Limb (tissue), 2 donors: ENCODE results near the gene SLC9A8.

Source experiments
- DNase-seq, 2 donors: peaks; one replicate each; pipeline ENCODE4 v3.0.0-alpha.2; 2016; ENCODE audit errors: extremely low spot score in 2 of 2

SLC9A8 gene

DNA sequence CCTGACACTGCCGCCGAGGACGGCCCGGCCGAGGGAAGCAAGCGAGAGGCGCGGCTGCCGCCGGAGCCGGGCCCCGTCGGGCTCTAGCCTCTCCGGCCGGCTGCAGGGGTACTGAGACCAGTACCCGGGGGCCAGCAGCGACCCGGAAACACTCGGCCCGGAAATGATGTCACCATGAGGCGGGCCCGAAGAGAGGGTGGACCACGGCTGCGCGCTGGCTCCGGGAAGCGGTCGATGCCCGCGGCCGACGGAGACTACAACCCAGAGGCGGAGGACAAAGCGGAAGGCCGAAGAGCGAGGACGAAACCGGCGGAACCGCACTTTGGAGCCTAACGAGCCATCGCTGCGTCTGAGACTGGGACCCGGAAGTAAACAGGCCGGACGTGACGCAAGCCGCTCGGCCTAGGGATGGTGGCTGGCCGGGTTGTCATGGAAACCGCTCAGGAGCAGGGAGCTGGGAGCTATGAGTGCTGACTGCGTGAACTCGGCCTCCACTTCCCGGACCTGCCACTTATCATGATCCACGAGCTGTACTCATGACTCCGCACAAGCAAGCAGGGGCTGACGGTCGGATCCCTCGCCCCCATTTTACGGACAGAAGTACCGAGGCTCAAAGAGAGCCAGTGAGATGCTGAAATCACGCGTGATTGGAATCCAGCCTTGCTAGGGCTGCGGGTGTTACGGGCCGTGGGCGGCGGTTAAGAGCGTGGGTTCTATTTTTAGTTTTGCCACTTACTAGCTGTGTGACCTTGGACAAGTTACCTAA lies 102.9 kb downstream of the SLC9A8 start, which contains the start of gene SPATA2:
SPATA2 (minus strand) TSS at position 150 of the 766 bp plus-strand sequence. CDS start 7,039 bp downstream, outside the sequence.
- peak; percentile 94 to 97 for DNase-seq

DNA sequence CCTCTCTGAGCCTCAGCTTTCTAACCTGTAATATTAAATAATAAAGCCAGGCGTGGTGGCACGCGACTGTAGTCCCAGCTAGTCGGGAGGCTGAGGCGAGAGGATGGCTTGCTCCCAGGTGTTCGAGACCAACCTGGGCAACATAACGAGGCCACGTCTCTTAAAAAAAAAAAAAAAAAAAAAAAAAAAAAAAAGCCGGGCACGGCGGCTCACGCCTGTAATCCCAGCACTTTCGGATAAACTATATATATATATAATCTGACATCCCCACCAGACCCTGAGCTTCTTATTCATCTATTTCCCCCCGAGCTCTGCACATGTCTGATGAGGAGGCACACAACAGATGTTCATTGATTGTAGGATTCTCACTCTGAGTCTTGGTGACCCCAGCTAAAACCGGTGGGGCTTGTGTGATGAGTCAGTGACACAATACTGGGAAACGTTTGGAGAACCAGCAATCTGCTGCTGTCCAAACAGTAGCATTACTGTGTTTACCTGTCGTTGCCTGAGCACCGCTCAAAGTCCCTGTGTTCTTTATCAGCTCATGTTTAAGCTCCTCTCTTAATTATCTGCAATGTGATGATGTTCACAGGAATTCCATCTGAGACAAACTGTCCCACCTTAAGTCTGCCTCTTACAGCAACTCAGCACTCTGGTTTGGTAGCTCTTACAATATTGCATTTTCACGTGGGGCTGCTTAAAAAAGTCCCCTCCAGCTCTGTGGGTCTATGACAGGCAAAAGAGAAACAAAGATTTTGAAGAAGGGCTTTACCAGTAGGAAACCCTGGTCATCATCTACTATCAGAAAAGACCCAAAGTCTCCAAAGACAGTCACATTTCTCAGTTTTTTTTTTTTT lies 103.7 kb downstream of the SLC9A8 start:
- no peak for DNase-seq

- no peak for DNase-seq
These were observed 105.8 kb downstream of the SLC9A8 start for GRCh38 chr20:49918446-49918845.

GRCh38 chr20:49919009-49919408 lies 106.4 kb downstream of the SLC9A8 start:
- DNase-seq, result no peak

DNA sequence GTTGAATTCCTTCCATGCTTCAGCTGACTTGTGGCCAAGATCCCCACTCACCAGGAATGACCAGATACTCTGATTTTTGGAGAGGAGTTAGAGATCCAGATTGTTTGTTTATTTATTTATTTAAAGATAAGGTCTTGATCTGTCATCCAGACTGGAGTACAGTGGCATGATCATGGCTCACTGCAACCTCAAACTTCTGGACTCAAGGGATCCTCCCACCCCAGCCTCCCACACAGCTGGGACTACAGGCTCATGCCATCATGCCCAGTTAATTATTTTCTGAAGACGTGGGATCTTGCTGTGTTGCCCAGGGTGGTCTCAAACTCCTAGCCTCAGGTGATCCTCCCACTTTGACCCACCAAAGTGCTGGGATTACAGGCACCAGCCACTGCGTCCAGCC lies 106.8 kb downstream of the SLC9A8 start:
- DNase-seq, result no peak

- no peak for DNase-seq
These were observed 111.6 kb downstream of the SLC9A8 start for GRCh38 chr20:49924247-49924646.

GRCh38 chr20:49925901-49926454 lies 113.3 kb downstream of the SLC9A8 start:
- DNase-seq, result no peak

DNA sequence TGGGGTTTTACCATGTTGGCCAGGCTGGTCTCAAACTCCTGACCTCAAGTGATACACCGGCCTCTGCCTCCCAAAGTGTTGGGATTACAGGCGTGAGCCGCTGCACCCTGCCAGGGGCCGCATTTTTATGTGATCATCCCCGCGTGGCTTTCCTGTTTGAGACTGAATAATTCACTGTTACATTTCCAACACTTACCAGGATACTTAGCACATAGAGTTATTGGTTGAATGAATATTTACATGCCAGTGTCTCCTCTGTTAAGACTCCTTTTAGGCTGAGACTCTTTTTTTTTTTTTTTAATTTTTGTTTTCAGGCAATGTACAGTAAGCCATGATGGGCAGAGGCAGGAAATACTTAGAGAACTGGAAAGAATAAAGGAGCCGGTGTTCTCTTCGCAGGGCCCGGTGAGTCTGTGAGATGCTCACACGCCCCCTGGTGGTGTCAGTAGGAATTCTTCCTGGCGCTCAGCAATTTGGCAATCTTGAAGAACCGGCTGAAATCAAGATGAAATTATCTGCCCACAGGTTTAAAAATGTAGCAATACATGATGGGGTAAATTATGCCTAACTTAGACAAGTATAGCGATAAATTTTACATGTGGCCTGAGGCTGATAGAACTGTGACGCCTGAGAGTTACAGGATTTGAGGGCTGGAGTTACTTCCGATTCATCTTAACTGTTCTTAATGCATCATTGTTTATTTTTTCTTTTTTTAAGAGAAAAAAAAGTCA lies 115.9 kb downstream of the SLC9A8 start:
- peak; percentile 84 to 87 for DNase-seq

DNA sequence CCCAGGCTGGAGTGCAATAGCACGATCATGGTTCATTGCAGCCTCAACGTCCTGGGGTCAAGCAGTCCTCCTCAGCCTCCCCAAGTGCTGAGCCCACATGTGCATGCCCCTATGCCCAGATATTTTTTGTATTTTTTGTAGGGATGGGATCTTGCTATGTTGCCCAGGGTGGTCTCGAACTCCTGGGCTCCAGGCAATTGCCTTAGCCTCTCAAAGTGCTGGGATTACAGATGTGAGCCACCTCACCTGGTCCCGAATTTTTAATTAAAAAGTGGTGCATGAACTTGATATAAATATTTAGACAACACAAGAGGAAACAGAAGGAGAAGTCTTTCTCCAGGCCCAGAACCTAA lies 116.5 kb downstream of the SLC9A8 start:
- no peak for DNase-seq

DNA sequence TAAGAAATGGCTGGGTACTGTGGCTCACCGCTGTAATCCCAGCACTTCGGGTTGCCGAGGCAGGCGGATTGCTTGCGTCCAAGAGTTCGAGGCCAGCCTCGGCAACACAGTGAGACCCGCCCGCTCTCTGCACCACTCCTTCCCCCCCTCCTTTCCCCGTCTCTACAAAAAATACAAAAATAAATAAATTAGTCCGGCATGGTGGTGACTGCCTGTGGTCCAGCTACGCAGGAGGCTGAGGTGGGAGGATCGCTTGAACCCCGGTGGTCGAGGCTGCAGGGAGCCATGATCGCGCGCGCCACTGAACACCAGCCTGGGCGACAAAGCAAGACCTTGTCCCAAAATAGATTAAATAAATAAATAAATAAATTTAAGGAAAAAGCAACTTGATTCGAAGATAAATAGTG lies 123.1 kb downstream of the SLC9A8 start:
- DNase-seq, result no peak

GRCh38 chr20:49936153-49937026 lies 123.8 kb downstream of the SLC9A8 start, which contains the start of gene RNF114:
Gene RNF114, plus strand, starts transcription at chr20:49936397. Its CDS starts 16 bp downstream, at chr20:49936413.
- peak; percentile 93 to 98 for DNase-seq

GRCh38 chr20:49937027-49937929 lies 124.7 kb downstream of the SLC9A8 start:
- DNase-seq, result peak; percentile 11 to 32

DNA sequence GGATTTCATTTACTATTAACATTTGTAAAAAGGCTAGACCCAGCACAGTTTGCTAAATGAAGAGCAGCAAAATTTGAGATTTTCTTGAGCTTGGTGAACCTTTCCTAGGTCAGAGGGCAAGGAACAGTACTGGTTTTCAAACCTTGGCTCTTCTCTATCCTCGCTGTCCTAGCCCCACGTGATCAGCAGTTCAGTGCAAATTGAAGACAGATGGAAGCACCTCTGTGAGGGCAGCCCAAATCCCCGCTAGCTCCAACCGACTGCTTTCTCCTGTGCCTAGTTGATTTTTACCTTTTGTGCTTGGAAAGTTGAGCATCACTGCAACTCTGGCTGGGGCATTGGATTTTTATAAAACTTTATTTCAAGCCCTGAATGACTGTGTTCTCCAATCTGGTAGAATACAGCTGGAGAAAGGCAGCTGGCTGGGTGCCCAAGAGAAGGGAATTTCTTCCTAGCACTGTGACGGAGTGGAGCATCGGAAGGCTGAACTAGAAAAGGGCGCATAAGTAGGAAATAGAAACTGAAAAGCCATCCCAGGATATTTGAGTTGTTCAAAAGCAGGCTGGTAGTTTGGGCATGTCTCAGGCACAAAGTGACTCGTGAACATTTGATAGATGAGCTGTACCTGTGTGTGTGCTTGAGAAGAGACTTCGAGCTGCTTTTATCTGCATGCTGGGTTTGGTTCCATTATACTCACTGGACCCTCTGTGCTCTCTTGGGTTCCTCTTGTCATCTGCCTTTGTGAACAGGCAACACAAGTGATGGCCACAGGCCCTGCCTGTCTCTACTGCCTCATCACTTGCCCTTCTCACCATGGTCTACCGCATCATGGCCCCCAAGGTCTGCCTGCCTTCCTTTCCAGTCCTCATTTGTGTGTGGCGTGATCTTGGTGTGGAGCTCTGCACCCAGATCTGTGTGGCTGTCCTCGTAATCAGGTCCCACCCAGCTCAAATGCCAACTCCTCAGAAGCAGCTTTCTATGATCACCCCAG lies 125.8 kb downstream of the SLC9A8 start:
- peak; percentile 76 to 78 for DNase-seq

DNA sequence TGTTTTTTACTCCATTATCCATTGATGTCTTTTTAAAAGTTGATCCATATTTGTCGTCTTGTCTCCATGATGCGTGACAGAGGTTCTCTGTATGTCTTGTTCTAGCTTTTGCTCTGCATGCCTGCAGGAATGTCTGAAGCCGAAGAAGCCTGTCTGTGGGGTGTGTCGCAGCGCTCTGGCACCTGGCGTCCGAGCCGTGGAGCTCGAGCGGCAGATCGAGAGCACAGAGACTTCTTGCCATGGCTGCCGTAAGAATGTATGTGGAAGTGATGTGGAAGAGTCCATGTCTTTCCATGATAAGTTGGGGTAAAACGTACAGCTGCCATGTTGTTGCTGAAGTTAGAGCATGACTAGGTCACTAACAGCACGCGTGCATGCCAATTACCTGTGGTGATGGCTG lies 128.8 kb downstream of the SLC9A8 start:
- DNase-seq, result no peak
